Esophagus muscularis mucosa (tissue), 3 donors: ENCODE measurements around the gene EPRS1.

Source experiments
- POLR2A ChIP-seq: fragments of 450-650 bp; IDR thresholded peaks from one replicate; pipeline ENCODE4 v1.6.1; 2017; ENCODE audit warnings: antibody characterized with exemption, moderate library complexity, mild to moderate bottlenecking, low read depth
- POLR2AphosphoS5 ChIP-seq, 2 donors: sonication (generic); formaldehyde crosslinking; IDR thresholded peaks; one replicate each; pipeline ENCODE4 v1.6.1; 2017; ENCODE audit warnings: antibody characterized with exemption in 2 of 2
- TF ChIP-seq, protein P1 (sequence below), 3 experiments: fragments of 200-600 bp in 2 of 3; fragments of 450-650 bp in 1 of 3; sonication (generic) in 2 of 3; IDR thresholded peaks; one replicate each; pipeline ENCODE4 v1.5.1; 2017 to 2019; ENCODE audit warnings: antibody characterized with exemption in 3 of 3, mild to moderate bottlenecking in 2 of 3, moderate library complexity in 1 of 3

DNA sequence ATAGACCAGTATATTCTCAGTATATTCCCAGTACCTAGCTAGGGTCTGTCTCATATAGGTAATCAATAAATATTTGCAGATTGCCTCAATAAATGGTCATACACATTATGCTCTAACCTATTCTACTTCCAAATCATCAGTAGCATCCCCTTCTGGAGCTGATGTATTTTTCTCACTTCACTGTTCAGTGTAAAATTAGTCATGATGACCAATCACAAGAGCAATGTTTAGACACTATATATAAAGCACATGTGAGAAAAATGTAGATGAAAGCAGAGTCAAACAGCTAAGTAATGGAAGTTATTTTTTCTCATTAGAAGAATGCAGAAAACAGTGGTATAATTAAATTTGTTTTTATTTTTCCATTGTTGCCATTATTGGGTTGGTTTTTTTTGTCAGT, 34.7 kb downstream of the EPRS1 start:
- TF ChIP-seq POLR2AphosphoS5 (IDR thresholded peaks at IDR 0.05): no peak
- no peak for TF ChIP-seq POLR2A
- TF ChIP-seq, protein P1, sequence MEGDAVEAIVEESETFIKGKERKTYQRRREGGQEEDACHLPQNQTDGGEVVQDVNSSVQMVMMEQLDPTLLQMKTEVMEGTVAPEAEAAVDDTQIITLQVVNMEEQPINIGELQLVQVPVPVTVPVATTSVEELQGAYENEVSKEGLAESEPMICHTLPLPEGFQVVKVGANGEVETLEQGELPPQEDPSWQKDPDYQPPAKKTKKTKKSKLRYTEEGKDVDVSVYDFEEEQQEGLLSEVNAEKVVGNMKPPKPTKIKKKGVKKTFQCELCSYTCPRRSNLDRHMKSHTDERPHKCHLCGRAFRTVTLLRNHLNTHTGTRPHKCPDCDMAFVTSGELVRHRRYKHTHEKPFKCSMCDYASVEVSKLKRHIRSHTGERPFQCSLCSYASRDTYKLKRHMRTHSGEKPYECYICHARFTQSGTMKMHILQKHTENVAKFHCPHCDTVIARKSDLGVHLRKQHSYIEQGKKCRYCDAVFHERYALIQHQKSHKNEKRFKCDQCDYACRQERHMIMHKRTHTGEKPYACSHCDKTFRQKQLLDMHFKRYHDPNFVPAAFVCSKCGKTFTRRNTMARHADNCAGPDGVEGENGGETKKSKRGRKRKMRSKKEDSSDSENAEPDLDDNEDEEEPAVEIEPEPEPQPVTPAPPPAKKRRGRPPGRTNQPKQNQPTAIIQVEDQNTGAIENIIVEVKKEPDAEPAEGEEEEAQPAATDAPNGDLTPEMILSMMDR (IDR thresholded peaks at IDR 0.05): no peak
